ENCODE results near the gene CERK. TPM values are rescaled to one million over a fixed set of nuclear protein-coding genes. Genes with fewer than 3 reads are reported as not detected.
A peak's percentile ranks its signal among the peaks of the same experiment; 100 is the strongest.

Gene CERK
- total and polyA plus RNA-seq, 7 donors, result 13.0 to 38.1 (median 26.9) TPM

DNA sequence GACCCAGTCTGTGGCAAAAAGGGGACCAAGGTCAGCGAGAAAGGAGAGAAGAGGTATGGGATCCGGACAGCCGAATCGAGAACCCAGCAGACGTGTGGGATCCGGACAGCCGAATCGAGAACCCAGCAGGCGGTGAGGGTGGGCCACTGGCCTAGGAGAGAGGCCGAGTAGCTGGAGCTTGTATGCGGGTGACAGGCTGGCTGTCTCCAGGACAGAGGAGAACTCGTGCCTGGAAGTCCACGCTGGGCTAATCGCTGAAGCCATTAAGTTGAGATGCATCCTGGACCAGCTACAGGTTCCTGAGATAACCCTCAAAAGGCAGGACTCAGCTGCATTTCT is 6.0 kb downstream of the CERK start:
- Histone ChIP-seq H3K9me3 (no peaks in the 10 kb centered on the region), H3K27ac (peak overlapping the region; percentile 71), H3K36me3 (ENCODE audit: insufficient read depth in 1 of 2, low read depth in 1 of 2) (peaks cover 0 to 6% of the 10 kb centered on the region in 2 donors), H3K4me1 (peaks cover 70% of the 10 kb centered on the region), H3K4me3 (no peak overlapping the region), H3K27me3 (ENCODE audit: insufficient read depth in 3 of 3, low read length in 2 of 3) (no peaks in the 10 kb centered on the region)
- ATAC-seq (peak in 3 of 4 donors; percentile 5 to 12 (median 7)), DNase-seq (no peak)
- intact Hi-C loops (cut with DNase I), result loop anchor here in 1 of 2 donors (10.0 kb wide), 1 partner anchor 167 kb away; no protein-coding TSS in a partner anchor
- TF ChIP-seq CTCF (IDR thresholded peaks at IDR 0.05), result no peak
- 78 to 88% (median 85%) methylated on average over 14 of the region's 14 CpGs for WGBS, 3 donors

- Histone ChIP-seq H3K27me3 (ENCODE audit: insufficient read depth in 3 of 3, low read length in 2 of 3) (no peaks in the 10 kb centered on the region), H3K36me3 (ENCODE audit: insufficient read depth in 1 of 2, low read depth in 1 of 2) (peaks cover 0 to 6% of the 10 kb centered on the region in 2 donors), H3K9me3 (no peaks in the 10 kb centered on the region), H3K27ac (peak overlapping the region; percentile 71), H3K4me1 (peaks cover 65% of the 10 kb centered on the region), H3K4me3 (peak overlapping the region; percentile 7)
- peak; percentile 83 to 90 (median 87) for ATAC-seq
- no peak for TF ChIP-seq CTCF (IDR thresholded peaks at IDR 0.05)
- 34 to 46% (median 45%) methylated on average over 21 to 22 of the region's 22 CpGs for WGBS, 3 donors
- DNase-seq, result peak; percentile 58 to 76
- intact Hi-C loops (cut with DNase I), result loop anchor here in 1 of 2 donors (10.0 kb wide), 1 partner anchor 167 kb away; no protein-coding TSS in a partner anchor
Observed at GRCh38 chr22:46731246-46732040, 6.6 kb downstream of the CERK start.

- no peaks in the 10 kb centered on the region for H3K9me3 ChIP-seq
- intact Hi-C loops (cut with DNase I), result loop anchor here in 1 of 2 donors (10.0 kb wide), 1 partner anchor 166 kb away; no protein-coding TSS in a partner anchor
- peaks cover 0 to 11% of the 10 kb centered on the region in 2 donors for H3K36me3 ChIP-seq (ENCODE audit: insufficient read depth in 1 of 2, low read depth in 1 of 2)
- 46 to 60% (median 50%) methylated on average over 9 of the region's 9 CpGs for WGBS, 3 donors
- no peak overlapping the region for H3K4me3 ChIP-seq
- no peak for TF ChIP-seq CTCF (IDR thresholded peaks at IDR 0.05)
- H3K27me3 ChIP-seq (ENCODE audit: insufficient read depth in 3 of 3, low read length in 2 of 3), result no peaks in the 10 kb centered on the region
- no peak for DNase-seq
- peaks cover 62% of the 10 kb centered on the region for H3K4me1 ChIP-seq
- ATAC-seq, result peak in 2 of 4 donors; percentile 50 to 56
- H3K27ac ChIP-seq, result peak overlapping the region; percentile 71
Observed at GRCh38 chr22:46730568-46731245, 7.3 kb downstream of the CERK start.

DNA sequence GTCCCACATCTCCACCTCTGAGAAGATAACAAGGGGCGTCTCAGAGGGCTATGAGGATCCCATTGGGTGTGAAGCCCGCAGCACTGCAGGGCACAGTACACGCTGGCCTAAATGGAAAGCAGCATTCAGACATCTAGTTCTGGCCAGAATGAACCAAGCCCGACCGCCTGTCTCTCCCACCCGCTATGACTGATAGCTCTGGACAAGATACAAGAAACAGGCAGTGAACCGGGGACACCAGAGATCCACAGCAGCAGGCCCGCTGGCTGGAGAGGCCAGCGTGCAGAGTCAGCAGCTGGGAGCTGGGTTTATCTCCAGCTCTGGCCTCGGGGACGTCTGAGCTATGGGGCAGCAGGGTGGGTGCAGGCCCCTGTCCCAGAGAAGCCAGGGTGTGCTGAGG is 9.6 kb downstream of the CERK start:
- H3K27ac ChIP-seq, result no peak overlapping the region
- H3K4me1 ChIP-seq, result peaks cover 45% of the 10 kb centered on the region
- no peak overlapping the region for H3K4me3 ChIP-seq
- H3K9me3 ChIP-seq, result no peaks in the 10 kb centered on the region
- intact Hi-C loops (cut with DNase I), result no loop called here
- TF ChIP-seq CTCF (IDR thresholded peaks at IDR 0.05), result no peak
- no peaks in the 10 kb centered on the region for H3K27me3 ChIP-seq (ENCODE audit: insufficient read depth in 3 of 3, low read length in 2 of 3)
- ATAC-seq (peak in 1 of 4 donors; percentile 8), DNase-seq (peak in 1 of 2 donors; percentile 59)
- H3K36me3 ChIP-seq (ENCODE audit: insufficient read depth in 1 of 2, low read depth in 1 of 2), result peaks cover 0 to 17% of the 10 kb centered on the region in 2 donors
- WGBS, 3 donors, result 63 to 72% (median 66%) methylated on average over 11 of the region's 11 CpGs

Data from psoas muscle (tissue), 8 donors.